HCT116 (cell line): ENCODE data around the gene PHACTR1. TPM values are rescaled to one million over a fixed set of nuclear protein-coding genes. Genes with fewer than 3 reads are reported as not detected.

Source experiments
- ATAC-seq: fragments of 200-7000 bp; cut with Tn5 transposase; 2 replicates; pipeline ENCODE4 v1.9.1; 2020; ENCODE audit warnings: mild to moderate bottlenecking, moderate library complexity
- BruUV-seq: library from RNA; stranded (reverse); fragments of 400-500 nt; replicated peaks from 2 replicates; lab custom pipeline; 2021; lab: Mats Ljungman, UMichigan
- CTCF ChIA-PET: fragments of 300-600 bp; sonication (Branson Sonifier 250); formaldehyde crosslinking; loops from one replicate; lab custom pipeline; 2021; ENCODE audit warnings: antibody characterized with exemption; lab: Charles Lee
- POLR2A ChIA-PET: fragments of 300-600, 350-600 bp; sonication (Branson Sonifier 250); formaldehyde crosslinking; loops from one replicate; lab custom pipeline; 2021; ENCODE audit warnings: antibody characterized with exemption; lab: Charles Lee
- RAD21 ChIA-PET, 2 experiments: fragments of 300-600 bp; sonication (Branson Sonifier 250); formaldehyde crosslinking; loops; one replicate each; lab custom pipeline; 2023; ENCODE audit warnings: low total read pairs in 2 of 2; ENCODE audit not compliant: uncharacterized antibody in 2 of 2, unreplicated experiment in 2 of 2, low non-redundant PET in 1 of 2; lab: Charles Lee
- DNase-seq: peaks from one replicate; pipeline ENCODE4 v3.0.0-alpha.2; 2010; ENCODE audit warnings: low read depth, low spot score
- H2AFZ ChIP-seq: fragments of 200-600 bp; shearing (Covaris generic), sonication (generic); 2 replicates; pipeline ENCODE4 v1.6.1; 2017; ENCODE audit warnings: low read depth, mixed run types, mixed read lengths, antibody characterized with exemption, low read length; ENCODE audit not compliant: poor library complexity, severe bottlenecking
- H3K27ac ChIP-seq: 2 replicates; pipeline ENCODE4 v1.5.1; 2012; ENCODE audit warnings: low read depth, low read length
- H3K27me3 ChIP-seq: fragments of 200-600 bp; sonication (generic); 2 replicates; pipeline ENCODE4 v1.6.1; 2016; ENCODE audit warnings: mixed run types, low read length, mixed read lengths; ENCODE audit not compliant: insufficient read depth
- H3K36me3 ChIP-seq, 2 experiments: fragments of 200-500 bp in 1 of 2; fragments of 200-600 bp in 1 of 2; sonication (Bioruptor generic) in 1 of 2; sonication (generic) in 1 of 2; 2 replicates each; pipeline versions ENCODE4 v1.5.1 to v1.6.1; 2014 to 2016; ENCODE audit warnings: low read length in 2 of 2, inconsistent platforms in 1 of 2, mixed read lengths in 1 of 2, mixed run types in 1 of 2; ENCODE audit not compliant: insufficient read depth in 2 of 2, control insufficient read depth in 1 of 2
- H3K4me1 ChIP-seq, 2 experiments: fragments of 200-600 bp in 1 of 2; sonication (generic) in 1 of 2; 2 replicates each; pipeline versions ENCODE4 v1.5.1 to v1.6.1; 2012 to 2017; ENCODE audit warnings: low read length in 2 of 2, inconsistent platforms in 1 of 2, mild to moderate bottlenecking in 1 of 2, mixed read lengths in 1 of 2, mixed run types in 1 of 2, moderate library complexity in 1 of 2; ENCODE audit not compliant: insufficient read depth in 2 of 2, control insufficient read depth in 1 of 2
- H3K4me2 ChIP-seq: fragments of 200-600 bp; sonication (generic); 2 replicates; pipeline ENCODE4 v1.6.1; 2017; ENCODE audit warnings: mixed run types, low read length, mixed read lengths
- H3K4me3 ChIP-seq, 2 experiments: fragments of 200-600 bp in 1 of 2; sonication (generic) in 1 of 2; replicated peaks in 1 of 2; 2 replicates each; pipeline ENCODE4 v1.5.1; 2011 to 2016; ENCODE audit warnings: low read length in 2 of 2, control low read depth in 1 of 2, low read depth in 1 of 2, mild to moderate bottlenecking in 1 of 2, mixed read lengths in 1 of 2, mixed run types in 1 of 2
- H3K79me2 ChIP-seq: fragments of 200-600 bp; sonication (generic); 2 replicates; pipeline ENCODE4 v1.6.1; 2017; ENCODE audit warnings: mild to moderate bottlenecking, mixed run types, low read length, moderate library complexity, mixed read lengths; ENCODE audit not compliant: insufficient read depth
- H3K9ac ChIP-seq: fragments of 200-600 bp; sonication (generic); 2 replicates; pipeline ENCODE4 v1.6.1; 2016; ENCODE audit warnings: low read length, mixed read lengths
- H3K9me2 ChIP-seq: fragments of 200-600 bp; sonication (generic), shearing (Covaris generic); 2 replicates; pipeline ENCODE4 v1.6.1; 2017; ENCODE audit warnings: mixed run types, mild to moderate bottlenecking, moderate library complexity; ENCODE audit not compliant: insufficient read depth
- H3K9me3 ChIP-seq, 2 experiments: fragments of 200-500 bp in 1 of 2; fragments of 200-600 bp in 1 of 2; sonication (Bioruptor generic) in 1 of 2; sonication (generic) in 1 of 2; 2 replicates each; pipeline ENCODE4 v1.6.1; 2014 to 2017; ENCODE audit warnings: low read length in 2 of 2, mixed read lengths in 2 of 2, inconsistent platforms in 1 of 2, low read depth in 1 of 2, mild to moderate bottlenecking in 1 of 2, mixed run types in 1 of 2, moderate library complexity in 1 of 2; ENCODE audit not compliant: control insufficient read depth in 1 of 2, insufficient read depth in 1 of 2
- H4K20me1 ChIP-seq: fragments of 200-600 bp; sonication (generic), shearing (Covaris generic); 2 replicates; pipeline ENCODE4 v1.6.1; 2017; ENCODE audit warnings: mixed run types, mild to moderate bottlenecking, moderate library complexity; ENCODE audit not compliant: insufficient read depth
- CEBPB ChIP-seq: IDR thresholded peaks from 2 replicates; pipeline ENCODE4 v1.6.1; 2012; ENCODE audit warnings: low read depth
- EGR1 ChIP-seq: IDR thresholded peaks from 2 replicates; pipeline ENCODE4 v1.6.1; 2012; ENCODE audit warnings: low read depth
- ELF1 ChIP-seq: IDR thresholded peaks from 2 replicates; pipeline ENCODE4 v1.6.1; 2012; ENCODE audit warnings: low read depth, borderline replicate concordance
- EZH2 ChIP-seq: fragments of 200-600 bp; sonication (generic); IDR thresholded peaks from 2 replicates; pipeline ENCODE4 v1.6.1; 2017; ENCODE audit warnings: antibody characterized with exemption, mixed run types
- FOSL1 ChIP-seq: IDR thresholded peaks from 2 replicates; pipeline ENCODE4 v1.6.1; 2012; ENCODE audit warnings: low read depth
- RAD21 ChIP-seq: IDR thresholded peaks from 2 replicates; pipeline ENCODE4 v1.6.1; 2012; ENCODE audit warnings: low read depth, mild to moderate bottlenecking
- REST ChIP-seq: IDR thresholded peaks from 2 replicates; pipeline ENCODE4 v1.6.1; 2012; ENCODE audit warnings: low read depth
- SP1 ChIP-seq: IDR thresholded peaks from 2 replicates; pipeline ENCODE4 v1.6.1; 2012; ENCODE audit warnings: low read depth
- SRF ChIP-seq: IDR thresholded peaks from 2 replicates; pipeline ENCODE4 v1.6.1; 2012; ENCODE audit warnings: low read depth
- YY1 ChIP-seq: IDR thresholded peaks from 2 replicates; pipeline ENCODE4 v1.6.1; 2011; ENCODE audit warnings: low read length, low read depth, moderate library complexity, mild to moderate bottlenecking; ENCODE audit not compliant: insufficient replicate concordance; ENCODE audit errors: extremely low read depth
- ZNF274 ChIP-seq: fragments of 200-500 bp; sonication (Bioruptor generic); IDR thresholded peaks from 2 replicates; pipeline ENCODE4 v1.6.1; 2014; ENCODE audit warnings: mild to moderate bottlenecking, low read depth, low read length, inconsistent platforms
- intact Hi-C: fragments of 100-400 bp; cut with micrococcal nuclease; formaldehyde crosslinking; loops from 2 replicates; pipeline ENCODE4 v1.10.0; 2022
- total RNA-seq: library from RNA; stranded (reverse); gene quantifications from one replicate; pipeline ENCODE4 v1.2.1, GENCODE V29; 2021; ENCODE audit not compliant: unreplicated experiment
- TF ChIP-seq, protein P1 (sequence below): IDR thresholded peaks from 2 replicates; pipeline ENCODE4 v1.6.1; 2012

Gene PHACTR1
- total RNA-seq, 1 experiment from 2014 or later = 0.17 TPM

DNA sequence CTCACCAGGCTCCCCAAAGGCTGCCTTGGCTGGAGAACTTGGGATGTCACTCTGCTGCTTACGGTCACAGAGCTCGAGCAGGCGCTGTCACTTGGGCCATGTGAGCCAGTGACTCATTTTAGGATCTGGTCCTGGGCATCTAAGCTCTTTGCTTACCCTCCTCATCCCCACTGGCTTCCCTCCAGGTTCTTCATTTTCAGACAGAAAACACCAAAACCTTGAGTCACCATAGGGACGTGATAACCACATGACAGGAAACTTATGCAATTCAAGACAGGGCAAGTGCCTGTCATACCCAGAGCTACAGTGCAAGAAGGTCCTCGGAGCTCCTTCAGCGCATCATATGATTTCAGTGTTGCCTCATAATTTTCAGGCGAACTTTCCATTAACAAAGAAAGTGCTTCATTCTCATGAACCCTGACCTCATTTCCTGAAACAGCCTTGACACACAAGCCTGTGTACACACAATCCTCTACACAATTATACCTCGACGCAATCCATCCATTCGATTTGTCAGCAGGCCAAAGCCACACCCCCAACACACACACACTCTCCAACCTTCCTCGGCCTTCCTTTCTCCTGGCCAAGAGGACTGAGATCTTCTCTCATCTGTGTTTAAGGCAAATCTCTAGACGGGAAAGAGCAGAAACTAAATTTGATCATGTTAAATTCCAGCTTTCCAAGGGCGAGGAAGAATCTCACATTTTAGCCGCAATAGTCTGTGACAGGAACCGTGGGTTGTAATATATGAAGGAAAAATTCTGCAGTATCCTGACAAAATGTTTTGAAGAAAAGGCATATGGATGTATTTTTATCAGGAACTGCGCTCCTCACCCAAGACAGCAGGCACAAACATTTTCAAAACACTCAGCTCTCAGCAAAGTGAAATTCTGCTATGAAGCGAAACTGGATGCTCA, 586.4 kb downstream of the PHACTR1 start:
- intact Hi-C loops = no loop called here
- no TSS peak for BruUV-seq
- TF ChIP-seq YY1 (no peak), EGR1 (no peak), CEBPB (peak; percentile 26; the same call in 1 of the 2 replicates)
- H3K9me3 ChIP-seq = no peaks in the 10 kb centered on the region
- H3K4me3 ChIP-seq = no peak overlapping the region
- H3K4me2 ChIP-seq = peak overlapping the region; percentile 12; the same call in 1 of the 2 replicates
- H3K27ac ChIP-seq = no peak overlapping the region
- POLR2A ChIA-PET = no interaction called here
- no peaks in the 10 kb centered on the region for H3K79me2 ChIP-seq
- H3K4me1 ChIP-seq = peaks cover 0 to 16% of the 10 kb centered on the region in 2 experiments; a peak in 2 of 4 replicates
- no peaks in the 10 kb centered on the region for H4K20me1 ChIP-seq
- RAD21 ChIA-PET = interaction anchor here in 1 of 2 experiments (0.7 kb wide), 1 partner anchor 621 kb away, joined by 3 read pairs; no protein-coding TSS in a partner anchor
- no peaks in the 10 kb centered on the region for H3K9me2 ChIP-seq
- H3K27me3 ChIP-seq = no peaks in the 10 kb centered on the region
- H2AFZ ChIP-seq = no peak overlapping the region
- CTCF ChIA-PET = no interaction called here
- DNase-seq (peak; percentile 33), ATAC-seq (peak; percentile 34; the same call in 1 of the 2 replicates)
- H3K9ac ChIP-seq = no peak overlapping the region
- H3K36me3 ChIP-seq = peaks cover 0 to 11% of the 10 kb centered on the region in 2 experiments; a peak in 1 of 4 replicates

GRCh38 chr6:13303668-13304017, 587.1 kb downstream of the PHACTR1 start:
- TF ChIP-seq EGR1 (no peak), ELF1 (no peak), EZH2 (no peak), RAD21 (no peak), SP1 (no peak), FOSL1 (no peak), REST (no peak), SRF (no peak), YY1 (no peak), ZNF274 (no peak)
- TF ChIP-seq, protein P1, sequence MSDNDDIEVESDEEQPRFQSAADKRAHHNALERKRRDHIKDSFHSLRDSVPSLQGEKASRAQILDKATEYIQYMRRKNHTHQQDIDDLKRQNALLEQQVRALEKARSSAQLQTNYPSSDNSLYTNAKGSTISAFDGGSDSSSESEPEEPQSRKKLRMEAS = no peak
- Histone ChIP-seq H3K9me3 (no peaks in the 10 kb centered on the region), H3K4me2 (no peak overlapping the region), H3K36me3 (peaks cover 0 to 11% of the 10 kb centered on the region in 2 experiments; a peak in 1 of 4 replicates), H3K4me1 (peaks cover 0 to 16% of the 10 kb centered on the region in 2 experiments; a peak in 2 of 4 replicates), H4K20me1 (no peaks in the 10 kb centered on the region), H3K9me2 (no peaks in the 10 kb centered on the region), H3K79me2 (no peaks in the 10 kb centered on the region), H3K4me3 (no peak overlapping the region), H3K27me3 (no peaks in the 10 kb centered on the region), H3K27ac (no peak overlapping the region), H3K9ac (no peak overlapping the region), H2AFZ (no peak overlapping the region)
- intact Hi-C loops = no loop called here
- POLR2A ChIA-PET = no interaction called here
- no TSS peak for BruUV-seq
- CTCF ChIA-PET = no interaction called here
- RAD21 ChIA-PET = interaction anchor here in 1 of 2 experiments (0.7 kb wide), 1 partner anchor 620 kb away, joined by 3 read pairs; no protein-coding TSS in a partner anchor
- ATAC-seq (no peak), DNase-seq (no peak)
